HepG2 (cell line): ENCODE measurements around the gene BPI. TPM values are rescaled to one million over a fixed set of nuclear protein-coding genes. Genes with fewer than 3 reads are reported as not detected.

Source experiments
- ATAC-seq: fragments of 200-7000 bp; cut with Tn5 transposase; 3 replicates; pipeline ENCODE4 v1.9.1; 2020; ENCODE audit warnings: mild to moderate bottlenecking, moderate library complexity
- BruUV-seq: library from RNA; stranded (reverse); fragments of 400-500 nt; replicated peaks from 2 replicates; lab custom pipeline; 2021; lab: Mats Ljungman, UMichigan
- CTCF ChIA-PET: fragments of 300-600 bp; formaldehyde crosslinking; extraction: SDS; loops from one replicate; lab custom pipeline; 2021; ENCODE audit warnings: low total read pairs, inconsistent platforms, low intra/inter-chr PET ratio; lab: Yijun Ruan, JAX
- POLR2A ChIA-PET: fragments of 350-600 bp; sonication (Branson Sonifier 250); formaldehyde crosslinking; loops from one replicate; lab custom pipeline; 2020; ENCODE audit warnings: antibody characterized with exemption, inconsistent platforms; lab: Yijun Ruan, JAX
- DNase-seq: peaks from one replicate; pipeline ENCODE4 v3.0.0-alpha.2; 2015; ENCODE audit warnings: low spot score
- FAIRE-seq: peaks from 3 replicates; lab custom pipeline; 2011; peaks lifted over from hg19 to GRCh38; lab: Jason Lieb, UNC
- H2AFZ ChIP-seq: one replicate; pipeline ENCODE4 v1.6.1; 2011; ENCODE audit warnings: low read length, inconsistent platforms
- H3K27ac ChIP-seq: fragments of 300-600 bp; 3 replicates; pipeline ENCODE4 v1.8.0; 2011; ENCODE audit warnings: mixed run types, mild to moderate bottlenecking, mixed read lengths, low read length, inconsistent platforms; ENCODE audit not compliant: insufficient read depth; ENCODE audit errors: extremely low read length
- H3K27me3 ChIP-seq, 2 experiments: fragments of 200-600 bp in 1 of 2; 2 replicates in 1 of 2; 3 replicates in 1 of 2; pipeline versions ENCODE4 v1.6.0 to v1.8.0; 2011; ENCODE audit warnings: low read length in 2 of 2, mild to moderate bottlenecking in 2 of 2, moderate library complexity in 2 of 2, inconsistent platforms in 1 of 2; ENCODE audit not compliant: insufficient read depth in 2 of 2, control insufficient read depth in 1 of 2
- H3K36me3 ChIP-seq, 2 experiments: fragments of 200-600 bp in 1 of 2; replicated peaks in 1 of 2; 2 replicates in 1 of 2; 3 replicates in 1 of 2; pipeline versions ENCODE4 v1.5.1 to v1.8.0; 2011; ENCODE audit warnings: low read length in 2 of 2, inconsistent platforms in 1 of 2; ENCODE audit not compliant: insufficient read depth in 2 of 2, control insufficient read depth in 1 of 2
- H3K4me1 ChIP-seq: 2 replicates; pipeline ENCODE4 v1.5.1; 2012; ENCODE audit warnings: low read length, inconsistent platforms; ENCODE audit not compliant: insufficient read depth
- H3K4me2 ChIP-seq: 2 replicates; pipeline ENCODE4 v1.6.0; 2011; ENCODE audit warnings: low read depth, low read length, inconsistent platforms
- H3K4me3 ChIP-seq, 3 experiments: fragments of 200-600 bp in 1 of 3; sonication (generic), shearing (Covaris generic) in 1 of 3; replicated peaks in 1 of 3; 2 replicates each; pipeline ENCODE4 v1.5.1; 2011 to 2016; ENCODE audit warnings: low read length in 3 of 3, inconsistent platforms in 2 of 3, low read depth in 2 of 3, mild to moderate bottlenecking in 2 of 3, control low read depth in 1 of 3, mixed read lengths in 1 of 3; ENCODE audit not compliant: insufficient read depth in 1 of 3
- H3K79me2 ChIP-seq: one replicate; pipeline ENCODE4 v1.6.1; 2011; ENCODE audit warnings: low read length, inconsistent platforms; ENCODE audit not compliant: insufficient read depth
- H3K9ac ChIP-seq: 2 replicates; pipeline ENCODE4 v1.6.0; 2011; ENCODE audit warnings: mild to moderate bottlenecking, low read depth, low read length, inconsistent platforms; ENCODE audit not compliant: insufficient read depth
- H3K9me3 ChIP-seq: 2 replicates; pipeline ENCODE4 v1.5.1; 2012; ENCODE audit warnings: mild to moderate bottlenecking, low read length
- H4K20me1 ChIP-seq: 2 replicates; pipeline ENCODE4 v1.6.0; 2011; ENCODE audit warnings: inconsistent platforms, mild to moderate bottlenecking, low read length, moderate library complexity; ENCODE audit not compliant: insufficient read depth
- SALL2 ChIP-seq: sonication (generic); formaldehyde crosslinking; IDR thresholded peaks from 2 replicates; pipeline ENCODE4 v1.8.1; 2023; ENCODE audit warnings: mild to moderate bottlenecking, missing genetic modification reagents, inconsistent platforms
- WGBS: methylation state at CpG from one replicate; pipeline ENCODE4 v1.1.6; 2017; ENCODE audit warnings: low lambda C conversion rate; 5-methylcytosine and 5-hydroxymethylcytosine counted together
- in situ Hi-C: cut with HindIII; loops from 2 replicates; pipeline ENCODE4 v1.10.0; 2017; ENCODE audit warnings: low pct_unique_long_range_greater_than_20kb; ENCODE audit not compliant: extremely low pct_ligation_motif_present
- intact Hi-C: fragments of 100-400 bp; cut with micrococcal nuclease; formaldehyde crosslinking; loops from one replicate; pipeline ENCODE4 v1.10.0; 2022; ENCODE audit not compliant: unreplicated experiment
- polyA plus RNA-seq, 8 experiments: library from polyadenylated mRNA; depleted of rRNA in 3 of 8; stranded (reverse) in 7 of 8; unstranded in 1 of 8; fragments of >200 nt; fragmentation: Illumina TruSeq in 4 of 8; extraction: Trizol in 4 of 8; gene quantifications; 2 replicates each; pipeline versions ENCODE4 v1.2.1 to v1.2.3, GENCODE V29; 2011 to 2016; ENCODE audit warnings: low read depth in 4 of 8, missing spikeins in 1 of 8, mixed read lengths in 1 of 8; ENCODE audit not compliant: insufficient read depth in 1 of 8
- total RNA-seq, 5 experiments: library from RNA; depleted of rRNA; stranded (reverse); fragments of >200 nt; fragmentation: Illumina TruSeq; extraction: Trizol; gene quantifications; 2 replicates each; pipeline ENCODE4 v1.2.3, GENCODE V29; 2016; ENCODE audit warnings: low read depth in 1 of 5
- TF ChIP-seq, protein P1 (sequence below): sonication (generic); formaldehyde crosslinking; IDR thresholded peaks from 2 replicates; pipeline ENCODE4 v1.4.0; 2020; ENCODE audit warnings: missing genetic modification reagents
- TF ChIP-seq, protein P2 (sequence below): sonication (generic); formaldehyde crosslinking; IDR thresholded peaks from 2 replicates; pipeline ENCODE4 v1.5.1; 2020; ENCODE audit warnings: mild to moderate bottlenecking, missing genetic modification reagents, moderate library complexity
- TF ChIP-seq, protein P3 (sequence below): sonication (generic); formaldehyde crosslinking; IDR thresholded peaks from 2 replicates; pipeline ENCODE4 v1.5.0; 2020; ENCODE audit warnings: missing genetic modification reagents
- TF ChIP-seq, protein P4 (sequence below): sonication (generic); formaldehyde crosslinking; IDR thresholded peaks from 2 replicates; pipeline ENCODE4 v1.4.0; 2020; ENCODE audit warnings: missing genetic modification reagents, borderline replicate concordance
- TF ChIP-seq, protein P5 (sequence below): sonication (generic); formaldehyde crosslinking; IDR thresholded peaks from 2 replicates; pipeline ENCODE4 v1.8.1; 2023; ENCODE audit warnings: mild to moderate bottlenecking, missing genetic modification reagents
- TF ChIP-seq, protein P6 (sequence below): sonication (generic); formaldehyde crosslinking; IDR thresholded peaks from 2 replicates; pipeline ENCODE4 v1.5.1; 2020; ENCODE audit warnings: mild to moderate bottlenecking, missing genetic modification reagents, moderate library complexity

Gene BPI
- total and polyA plus RNA-seq, 2 of the 13 experiments (the other 11 are each of a cell fraction or from before 2014, with no cell fraction given) = not detected

DNA sequence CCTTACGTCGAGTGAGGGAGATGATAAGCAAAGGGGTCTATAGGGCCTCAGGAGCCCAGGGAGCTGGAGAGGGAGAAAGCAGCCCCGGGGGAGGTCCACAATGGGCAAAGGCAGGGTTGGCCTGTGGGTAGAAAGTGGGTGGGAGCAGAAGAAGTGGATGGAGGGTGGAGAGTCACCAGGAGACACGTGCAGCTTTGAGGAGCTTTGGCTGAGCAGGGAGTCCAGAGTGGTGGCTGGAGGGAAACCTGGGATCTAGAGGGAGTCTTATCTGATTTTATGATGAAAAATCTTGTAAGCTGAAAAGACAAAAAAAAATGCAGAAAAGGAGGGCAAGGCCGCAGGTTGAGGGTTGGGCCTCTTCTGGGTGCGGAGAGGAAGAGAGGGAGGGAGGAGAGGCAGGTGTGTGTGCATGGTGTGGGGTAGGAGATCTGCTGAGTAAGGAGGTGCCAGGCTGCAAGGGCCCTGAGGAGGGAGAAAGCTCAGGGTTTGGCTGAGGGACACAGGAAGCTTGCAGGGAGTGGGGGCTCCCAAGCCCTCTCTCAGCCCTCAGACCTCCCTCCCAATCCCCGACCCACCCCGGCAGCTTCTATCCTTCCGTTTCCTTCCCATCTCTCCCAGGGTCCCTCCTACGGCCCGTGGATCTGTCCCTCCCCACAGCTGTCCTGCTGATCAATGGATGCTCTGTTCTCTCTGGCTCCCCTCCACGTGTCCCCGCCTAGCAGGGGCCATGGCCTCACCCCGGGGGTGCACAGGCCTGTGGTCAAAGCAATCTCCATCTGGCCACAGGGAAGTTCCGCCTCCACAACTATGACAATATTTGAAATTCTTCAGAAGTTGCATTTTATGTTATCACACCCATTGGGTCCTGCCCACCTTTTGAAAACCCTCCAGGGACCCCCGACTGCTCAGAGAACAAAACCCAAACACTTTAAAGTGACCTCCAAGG is 17.1 kb upstream of the BPI start:
- Histone ChIP-seq H3K4me2 (peak overlapping the region; percentile 38; the same call in 1 of the 2 replicates), H3K9ac (no peak overlapping the region), H3K36me3 (no peaks in the 10 kb centered on the region), H3K4me1 (peaks cover 21% of the 10 kb centered on the region), H3K27me3 (peaks cover 0 to 19% of the 10 kb centered on the region in 2 experiments; a peak in 3 of 5 replicates), H3K4me3 (peak overlapping the region in 1 of 3 experiments; percentile 7; a peak in 1 of 6 replicates), H3K79me2 (no peaks in the 10 kb centered on the region)
- BruUV-seq = no TSS peak
- WGBS = 14% methylated on average over 16 of the region's 16 CpGs
- no peak for ATAC-seq
- in situ Hi-C loops = no loop called here
- ChIA-PET CTCF (no interaction called here), POLR2A (interaction anchor here (0.6 kb wide), 1 partner anchor 221 kb away, joined by 3 read pairs; no protein-coding TSS in a partner anchor)
- DNase-seq = peak; percentile 38
- TF ChIP-seq, protein P1, sequence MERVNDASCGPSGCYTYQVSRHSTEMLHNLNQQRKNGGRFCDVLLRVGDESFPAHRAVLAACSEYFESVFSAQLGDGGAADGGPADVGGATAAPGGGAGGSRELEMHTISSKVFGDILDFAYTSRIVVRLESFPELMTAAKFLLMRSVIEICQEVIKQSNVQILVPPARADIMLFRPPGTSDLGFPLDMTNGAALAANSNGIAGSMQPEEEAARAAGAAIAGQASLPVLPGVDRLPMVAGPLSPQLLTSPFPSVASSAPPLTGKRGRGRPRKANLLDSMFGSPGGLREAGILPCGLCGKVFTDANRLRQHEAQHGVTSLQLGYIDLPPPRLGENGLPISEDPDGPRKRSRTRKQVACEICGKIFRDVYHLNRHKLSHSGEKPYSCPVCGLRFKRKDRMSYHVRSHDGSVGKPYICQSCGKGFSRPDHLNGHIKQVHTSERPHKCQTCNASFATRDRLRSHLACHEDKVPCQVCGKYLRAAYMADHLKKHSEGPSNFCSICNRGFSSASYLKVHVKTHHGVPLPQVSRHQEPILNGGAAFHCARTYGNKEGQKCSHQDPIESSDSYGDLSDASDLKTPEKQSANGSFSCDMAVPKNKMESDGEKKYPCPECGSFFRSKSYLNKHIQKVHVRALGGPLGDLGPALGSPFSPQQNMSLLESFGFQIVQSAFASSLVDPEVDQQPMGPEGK (CRISPR knock-in tag) = peak; percentile 72
- TF ChIP-seq, protein P2, sequence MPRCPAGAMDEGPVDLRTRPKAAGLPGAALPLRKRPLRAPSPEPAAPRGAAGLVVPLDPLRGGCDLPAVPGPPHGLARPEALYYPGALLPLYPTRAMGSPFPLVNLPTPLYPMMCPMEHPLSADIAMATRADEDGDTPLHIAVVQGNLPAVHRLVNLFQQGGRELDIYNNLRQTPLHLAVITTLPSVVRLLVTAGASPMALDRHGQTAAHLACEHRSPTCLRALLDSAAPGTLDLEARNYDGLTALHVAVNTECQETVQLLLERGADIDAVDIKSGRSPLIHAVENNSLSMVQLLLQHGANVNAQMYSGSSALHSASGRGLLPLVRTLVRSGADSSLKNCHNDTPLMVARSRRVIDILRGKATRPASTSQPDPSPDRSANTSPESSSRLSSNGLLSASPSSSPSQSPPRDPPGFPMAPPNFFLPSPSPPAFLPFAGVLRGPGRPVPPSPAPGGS (CRISPR knock-in tag) = no peak
- TF ChIP-seq, protein P3, sequence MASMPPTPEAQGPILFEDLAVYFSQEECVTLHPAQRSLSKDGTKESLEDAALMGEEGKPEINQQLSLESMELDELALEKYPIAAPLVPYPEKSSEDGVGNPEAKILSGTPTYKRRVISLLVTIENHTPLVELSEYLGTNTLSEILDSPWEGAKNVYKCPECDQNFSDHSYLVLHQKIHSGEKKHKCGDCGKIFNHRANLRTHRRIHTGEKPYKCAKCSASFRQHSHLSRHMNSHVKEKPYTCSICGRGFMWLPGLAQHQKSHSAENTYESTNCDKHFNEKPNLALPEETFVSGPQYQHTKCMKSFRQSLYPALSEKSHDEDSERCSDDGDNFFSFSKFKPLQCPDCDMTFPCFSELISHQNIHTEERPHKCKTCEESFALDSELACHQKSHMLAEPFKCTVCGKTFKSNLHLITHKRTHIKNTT (CRISPR knock-in tag) = no peak
- TF ChIP-seq, protein P4, sequence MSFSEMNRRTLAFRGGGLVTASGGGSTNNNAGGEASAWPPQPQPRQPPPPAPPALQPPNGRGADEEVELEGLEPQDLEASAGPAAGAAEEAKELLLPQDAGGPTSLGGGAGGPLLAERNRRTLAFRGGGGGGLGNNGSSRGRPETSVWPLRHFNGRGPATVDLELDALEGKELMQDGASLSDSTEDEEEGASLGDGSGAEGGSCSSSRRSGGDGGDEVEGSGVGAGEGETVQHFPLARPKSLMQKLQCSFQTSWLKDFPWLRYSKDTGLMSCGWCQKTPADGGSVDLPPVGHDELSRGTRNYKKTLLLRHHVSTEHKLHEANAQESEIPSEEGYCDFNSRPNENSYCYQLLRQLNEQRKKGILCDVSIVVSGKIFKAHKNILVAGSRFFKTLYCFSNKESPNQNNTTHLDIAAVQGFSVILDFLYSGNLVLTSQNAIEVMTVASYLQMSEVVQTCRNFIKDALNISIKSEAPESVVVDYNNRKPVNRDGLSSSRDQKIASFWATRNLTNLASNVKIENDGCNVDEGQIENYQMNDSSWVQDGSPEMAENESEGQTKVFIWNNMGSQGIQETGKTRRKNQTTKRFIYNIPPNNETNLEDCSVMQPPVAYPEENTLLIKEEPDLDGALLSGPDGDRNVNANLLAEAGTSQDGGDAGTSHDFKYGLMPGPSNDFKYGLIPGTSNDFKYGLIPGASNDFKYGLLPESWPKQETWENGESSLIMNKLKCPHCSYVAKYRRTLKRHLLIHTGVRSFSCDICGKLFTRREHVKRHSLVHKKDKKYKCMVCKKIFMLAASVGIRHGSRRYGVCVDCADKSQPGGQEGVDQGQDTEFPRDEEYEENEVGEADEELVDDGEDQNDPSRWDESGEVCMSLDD (CRISPR knock-in tag) = peak; percentile 79; the same call in 1 of the 2 replicates
- 0 out of 2 replicates have a peak, but pooled peaks have one; percentile 31 for TF ChIP-seq SALL2 (CRISPR knock-in tag)
- TF ChIP-seq, protein P5, sequence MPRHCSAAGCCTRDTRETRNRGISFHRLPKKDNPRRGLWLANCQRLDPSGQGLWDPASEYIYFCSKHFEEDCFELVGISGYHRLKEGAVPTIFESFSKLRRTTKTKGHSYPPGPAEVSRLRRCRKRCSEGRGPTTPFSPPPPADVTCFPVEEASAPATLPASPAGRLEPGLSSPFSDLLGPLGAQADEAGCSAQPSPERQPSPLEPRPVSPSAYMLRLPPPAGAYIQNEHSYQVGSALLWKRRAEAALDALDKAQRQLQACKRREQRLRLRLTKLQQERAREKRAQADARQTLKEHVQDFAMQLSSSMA = no peak
- TF ChIP-seq, protein P6, sequence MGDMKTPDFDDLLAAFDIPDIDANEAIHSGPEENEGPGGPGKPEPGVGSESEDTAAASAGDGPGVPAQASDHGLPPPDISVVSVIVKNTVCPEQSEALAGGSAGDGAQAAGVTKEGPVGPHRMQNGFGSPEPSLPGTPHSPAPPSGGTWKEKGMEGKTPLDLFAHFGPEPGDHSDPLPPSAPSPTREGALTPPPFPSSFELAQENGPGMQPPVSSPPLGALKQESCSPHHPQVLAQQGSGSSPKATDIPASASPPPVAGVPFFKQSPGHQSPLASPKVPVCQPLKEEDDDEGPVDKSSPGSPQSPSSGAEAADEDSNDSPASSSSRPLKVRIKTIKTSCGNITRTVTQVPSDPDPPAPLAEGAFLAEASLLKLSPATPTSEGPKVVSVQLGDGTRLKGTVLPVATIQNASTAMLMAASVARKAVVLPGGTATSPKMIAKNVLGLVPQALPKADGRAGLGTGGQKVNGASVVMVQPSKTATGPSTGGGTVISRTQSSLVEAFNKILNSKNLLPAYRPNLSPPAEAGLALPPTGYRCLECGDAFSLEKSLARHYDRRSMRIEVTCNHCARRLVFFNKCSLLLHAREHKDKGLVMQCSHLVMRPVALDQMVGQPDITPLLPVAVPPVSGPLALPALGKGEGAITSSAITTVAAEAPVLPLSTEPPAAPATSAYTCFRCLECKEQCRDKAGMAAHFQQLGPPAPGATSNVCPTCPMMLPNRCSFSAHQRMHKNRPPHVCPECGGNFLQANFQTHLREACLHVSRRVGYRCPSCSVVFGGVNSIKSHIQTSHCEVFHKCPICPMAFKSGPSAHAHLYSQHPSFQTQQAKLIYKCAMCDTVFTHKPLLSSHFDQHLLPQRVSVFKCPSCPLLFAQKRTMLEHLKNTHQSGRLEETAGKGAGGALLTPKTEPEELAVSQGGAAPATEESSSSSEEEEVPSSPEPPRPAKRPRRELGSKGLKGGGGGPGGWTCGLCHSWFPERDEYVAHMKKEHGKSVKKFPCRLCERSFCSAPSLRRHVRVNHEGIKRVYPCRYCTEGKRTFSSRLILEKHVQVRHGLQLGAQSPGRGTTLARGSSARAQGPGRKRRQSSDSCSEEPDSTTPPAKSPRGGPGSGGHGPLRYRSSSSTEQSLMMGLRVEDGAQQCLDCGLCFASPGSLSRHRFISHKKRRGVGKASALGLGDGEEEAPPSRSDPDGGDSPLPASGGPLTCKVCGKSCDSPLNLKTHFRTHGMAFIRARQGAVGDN (CRISPR knock-in tag) = peak; percentile 13; the same call in 1 of the 2 replicates
- TF ChIP-seq, all 625 proteins: peak for 4
- no peak for FAIRE-seq
- no peaks in the 10 kb centered on the region for H3K9me3 ChIP-seq
- H2AFZ ChIP-seq = no peak overlapping the region
- H3K27ac ChIP-seq = no peak overlapping the region
- H4K20me1 ChIP-seq = no peaks in the 10 kb centered on the region; the same call in 1 of the 2 replicates
- intact Hi-C loops = no loop called here
